B cell (primary cell): Measurements from ENCODE around the gene DOCK3. TPM values are rescaled to one million over a fixed set of nuclear protein-coding genes. Genes with fewer than 3 reads are reported as not detected.
"Not testable (repeated sequence)": the region's sequence is repeated elsewhere in the genome, so short reads cannot be mapped to it uniquely, and the experiment has no call there.

Experiments used
- ATAC-seq: fragments of 200-7000 bp; cut with Tn5 transposase; one replicate; pipeline ENCODE4 v1.10.0; 2021; ENCODE audit warnings: low read depth, mild to moderate bottlenecking, moderate number of reproducible peaks, moderate library complexity
- CTCF ChIA-PET: fragments of 350-600 bp; sonication (Branson Sonifier 250); formaldehyde crosslinking; loops from one replicate; lab custom pipeline; 2021; ENCODE audit warnings: antibody characterized with exemption, inconsistent platforms; lab: Charles Lee
- POLR2A ChIA-PET: fragments of 350-600 bp; sonication (Branson Sonifier 250); formaldehyde crosslinking; loops from one replicate; lab custom pipeline; 2021; ENCODE audit warnings: antibody characterized with exemption; lab: Charles Lee
- DNase-seq: peaks from one replicate; pipeline ENCODE4 v3.0.0; 2013
- H2AFZ ChIP-seq: 2 replicates; pipeline ENCODE4 v1.6.1; 2012; ENCODE audit warnings: mild to moderate bottlenecking, low read depth, low read length; ENCODE audit not compliant: insufficient read depth, poor library complexity, severe bottlenecking
- H3K27ac ChIP-seq, 2 donors: 1 replicate in 1 of 2; 2 replicates in 1 of 2; pipeline ENCODE4 v1.5.1; 2012 to 2013; ENCODE audit warnings: low read length in 2 of 2, mild to moderate bottlenecking in 2 of 2, moderate library complexity in 1 of 2
- H3K27me3 ChIP-seq, 4 experiments: fragments of 200-600 bp in 1 of 4; sonication (generic) in 1 of 4; replicated peaks in 1 of 4; 1 replicate in 2 of 4; 2 replicates in 2 of 4; pipeline versions ENCODE4 v1.6.1 to v1.7.0; 2013 to 2016; ENCODE audit warnings: low read length in 3 of 4, mild to moderate bottlenecking in 2 of 4, mixed read lengths in 1 of 4, moderate library complexity in 1 of 4; ENCODE audit not compliant: insufficient read depth in 4 of 4, control insufficient read depth in 3 of 4; ENCODE audit errors: control extremely low read depth in 1 of 4
- H3K36me3 ChIP-seq, 2 experiments: replicated peaks in 1 of 2; 1 replicate in 1 of 2; 2 replicates in 1 of 2; pipeline versions ENCODE4 v1.6.1 to v1.7.1; 2013; ENCODE audit warnings: low read length in 1 of 2; ENCODE audit not compliant: insufficient read depth in 2 of 2, control insufficient read depth in 1 of 2; ENCODE audit errors: control extremely low read depth in 1 of 2, extremely low read depth in 1 of 2
- H3K4me1 ChIP-seq, 2 donors: fragments of 200-600 bp in 1 of 2; sonication (generic) in 1 of 2; 1 replicate in 1 of 2; 2 replicates in 1 of 2; pipeline versions ENCODE4 v1.5.1 to v1.6.1; 2013 to 2017; ENCODE audit warnings: low read length in 2 of 2; ENCODE audit not compliant: control insufficient read depth in 2 of 2, insufficient read depth in 2 of 2
- H3K4me2 ChIP-seq: replicated peaks from 2 replicates; pipeline ENCODE3; 2012; ENCODE audit warnings: mild to moderate bottlenecking, low read depth, low read length; ENCODE audit not compliant: poor library complexity, severe bottlenecking
- H3K4me3 ChIP-seq, 5 experiments: fragments of 200-600 bp in 1 of 5; sonication (generic) in 1 of 5; 1 replicate in 3 of 5; 2 replicates in 2 of 5; pipeline versions ENCODE4 v1.5.1 to v1.7.0; 2011 to 2016; ENCODE audit warnings: low read length in 4 of 5, mild to moderate bottlenecking in 4 of 5, low read depth in 2 of 5, control low read depth in 1 of 5, moderate library complexity in 1 of 5; ENCODE audit not compliant: insufficient read depth in 1 of 5; ENCODE audit errors: control extremely low read depth in 1 of 5, extremely low read depth in 1 of 5
- H3K79me2 ChIP-seq: fragments of 200-600 bp; sonication (generic); one replicate; pipeline ENCODE4 v1.6.0; 2016; ENCODE audit warnings: low read length; ENCODE audit not compliant: control insufficient read depth, insufficient read depth
- H3K9ac ChIP-seq: fragments of 200-600 bp; sonication (generic); 2 replicates; pipeline ENCODE4 v1.6.1; 2017; ENCODE audit warnings: mild to moderate bottlenecking, low read length, moderate library complexity
- H3K9me3 ChIP-seq, 3 donors: one replicate each; pipeline versions ENCODE4 v1.6.1 to v1.7.1; 2013; ENCODE audit warnings: low read length in 2 of 3; ENCODE audit not compliant: control insufficient read depth in 2 of 3, insufficient read depth in 1 of 3; ENCODE audit errors: control extremely low read depth in 1 of 3
- H4K20me1 ChIP-seq: 2 replicates; pipeline ENCODE4 v1.6.0; 2012; ENCODE audit warnings: mild to moderate bottlenecking, low read length; ENCODE audit not compliant: insufficient read depth, control insufficient read depth, poor library complexity, severe bottlenecking
- H3K27ac Mint-ChIP-seq: one replicate; pipeline ENCODE4 v1.8.0; 2021; ENCODE audit warnings: mixed read lengths
- H3K27me3 Mint-ChIP-seq: one replicate; pipeline ENCODE4 v1.8.0; 2021; ENCODE audit warnings: mixed read lengths
- H3K4me1 Mint-ChIP-seq: one replicate; pipeline ENCODE4 v1.8.0; 2021; ENCODE audit warnings: mixed read lengths
- H3K4me3 Mint-ChIP-seq: one replicate; pipeline ENCODE4 v1.8.0; 2021; ENCODE audit warnings: mixed read lengths
- H3K9me3 Mint-ChIP-seq: one replicate; pipeline ENCODE4 v1.8.0; 2022; ENCODE audit warnings: mixed read lengths; ENCODE audit not compliant: insufficient read depth
- EZH2 ChIP-seq: IDR thresholded peaks from 2 replicates; pipeline ENCODE4 v1.6.1; 2012; ENCODE audit warnings: borderline replicate concordance, low read depth, mild to moderate bottlenecking, moderate library complexity, low read length; ENCODE audit not compliant: insufficient read depth, poor library complexity, severe bottlenecking
- WGBS: methylation state at CpG from one replicate; pipeline ENCODE4 v1.1.5; 2013; ENCODE audit warnings: missing lambda C conversion rate; ENCODE audit not compliant: insufficient coverage; 5-methylcytosine and 5-hydroxymethylcytosine counted together
- intact Hi-C: fragments of 100-400 bp; cut with micrococcal nuclease; formaldehyde crosslinking; loops from one replicate; pipeline ENCODE4 v1.10.0; 2022
- polyA plus RNA-seq: library from polyadenylated mRNA; depleted of rRNA; stranded (reverse); fragments of >200 nt; gene quantifications from 2 replicates; pipeline ENCODE4 v1.2.3, GENCODE V29; 2012
- total RNA-seq, 2 donors: library from RNA; stranded (reverse); fragments of 120-200 nt in 1 of 2; gene quantifications; 1 replicate in 1 of 2; 2 replicates in 1 of 2; pipeline versions ENCODE4 v1.2.3 to v1.2.4, GENCODE V29; 2013 to 2022
- TF ChIP-seq, protein P1 (sequence below): fragments of 200-600 bp; IDR thresholded peaks from one replicate; pipeline ENCODE4 v1.8.0; 2022; ENCODE audit warnings: antibody characterized with exemption, mild to moderate bottlenecking

The DOCK3 gene
- total and polyA plus RNA-seq, 2 donors (not counting 1 experiment from before 2014, with no cell fraction given), result 0.06 to 0.30 TPM

DNA sequence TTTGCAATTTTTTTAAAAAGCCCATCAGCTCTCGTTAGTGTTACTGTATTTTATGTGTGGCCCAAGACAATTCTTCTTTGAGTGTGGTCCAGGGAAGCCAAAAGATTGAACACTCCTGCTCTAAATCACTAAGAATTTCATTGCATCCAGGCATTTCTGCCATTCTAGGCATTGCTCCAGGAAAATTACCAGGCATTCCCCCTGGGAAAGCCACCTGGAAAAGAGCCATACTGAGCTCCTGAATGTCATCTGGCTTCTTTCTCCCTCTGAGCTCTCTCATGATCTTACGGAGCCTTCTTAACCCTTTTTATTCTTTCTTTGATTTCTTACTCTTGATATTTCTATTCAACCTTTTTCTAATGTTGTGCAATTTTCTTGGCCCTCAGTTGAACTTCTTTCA is 202.2 kb downstream of the DOCK3 start:
- Histone ChIP-seq H2AFZ (no peak overlapping the region), H4K20me1 (no peaks in the 10 kb centered on the region), H3K4me1 (no peaks in the 10 kb centered on the region), H3K79me2 (no peaks in the 10 kb centered on the region), H3K36me3 (no peaks in the 10 kb centered on the region), H3K27ac (no peak overlapping the region), H3K4me3 (no peak overlapping the region), H3K4me2 (no peak overlapping the region), H3K27me3 (peaks cover 0 to 6% (median 0%) of the 10 kb centered on the region in 4 experiments), H3K9ac (no peak overlapping the region), H3K9me3 (peaks cover 0 to 6% (median 0%) of the 10 kb centered on the region in 3 donors)
- ATAC-seq (no peak), DNase-seq (no peak)
- TF ChIP-seq EZH2, result no peak
- TF ChIP-seq, protein P1, sequence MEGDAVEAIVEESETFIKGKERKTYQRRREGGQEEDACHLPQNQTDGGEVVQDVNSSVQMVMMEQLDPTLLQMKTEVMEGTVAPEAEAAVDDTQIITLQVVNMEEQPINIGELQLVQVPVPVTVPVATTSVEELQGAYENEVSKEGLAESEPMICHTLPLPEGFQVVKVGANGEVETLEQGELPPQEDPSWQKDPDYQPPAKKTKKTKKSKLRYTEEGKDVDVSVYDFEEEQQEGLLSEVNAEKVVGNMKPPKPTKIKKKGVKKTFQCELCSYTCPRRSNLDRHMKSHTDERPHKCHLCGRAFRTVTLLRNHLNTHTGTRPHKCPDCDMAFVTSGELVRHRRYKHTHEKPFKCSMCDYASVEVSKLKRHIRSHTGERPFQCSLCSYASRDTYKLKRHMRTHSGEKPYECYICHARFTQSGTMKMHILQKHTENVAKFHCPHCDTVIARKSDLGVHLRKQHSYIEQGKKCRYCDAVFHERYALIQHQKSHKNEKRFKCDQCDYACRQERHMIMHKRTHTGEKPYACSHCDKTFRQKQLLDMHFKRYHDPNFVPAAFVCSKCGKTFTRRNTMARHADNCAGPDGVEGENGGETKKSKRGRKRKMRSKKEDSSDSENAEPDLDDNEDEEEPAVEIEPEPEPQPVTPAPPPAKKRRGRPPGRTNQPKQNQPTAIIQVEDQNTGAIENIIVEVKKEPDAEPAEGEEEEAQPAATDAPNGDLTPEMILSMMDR, result no peak
- no peaks in the 10 kb centered on the region for H3K9me3 Mint-ChIP-seq
- ChIA-PET CTCF (no interaction called here), POLR2A (no interaction called here)
- intact Hi-C loops, result no loop called here
- H3K4me1 Mint-ChIP-seq, result no peaks in the 10 kb centered on the region
- H3K27me3 Mint-ChIP-seq, result peaks cover 30% of the 10 kb centered on the region
- H3K4me3 Mint-ChIP-seq, result no peak overlapping the region
- no peak overlapping the region for H3K27ac Mint-ChIP-seq
- 70% methylated on average over 2 of the region's 2 CpGs for WGBS

DNA sequence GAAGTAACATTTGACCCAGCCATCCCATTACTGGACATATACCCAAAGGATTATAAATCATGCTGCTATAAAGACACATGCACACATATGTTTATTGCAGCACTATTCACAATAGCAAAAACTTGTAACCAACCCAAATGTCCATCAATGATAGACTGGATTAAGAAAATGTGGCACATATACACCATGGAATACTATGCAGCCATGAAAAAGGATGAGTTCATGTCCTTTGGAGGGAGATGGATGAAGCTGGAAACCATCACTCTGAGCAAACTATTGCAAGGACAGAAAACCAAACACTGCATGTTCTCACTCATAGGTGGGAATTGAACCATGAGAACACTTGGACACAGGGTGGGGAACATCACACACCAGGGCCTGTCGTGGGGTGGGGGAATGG is 208.0 kb downstream of the DOCK3 start:
- H3K4me3 ChIP-seq, H3K27ac ChIP-seq, H3K9ac ChIP-seq, H3K9me3 Mint-ChIP-seq, H3K9me3 ChIP-seq, CTCF ChIA-PET, H3K36me3 ChIP-seq, intact Hi-C loops, H3K4me2 ChIP-seq, DNase-seq, H2AFZ ChIP-seq, H3K27ac Mint-ChIP-seq, H3K79me2 ChIP-seq, H3K4me1 ChIP-seq, ATAC-seq, H3K4me1 Mint-ChIP-seq, H3K4me3 Mint-ChIP-seq, POLR2A ChIA-PET, H4K20me1 ChIP-seq, H3K27me3 ChIP-seq: not testable (repeated sequence)
- WGBS, result no CpG with 5 or more reads among the region's 1 CpG
- peaks cover 23% of the 10 kb centered on the region for H3K27me3 Mint-ChIP-seq
